ENCODE measurements around the gene GRIP1.

GRIP1 gene

DNA sequence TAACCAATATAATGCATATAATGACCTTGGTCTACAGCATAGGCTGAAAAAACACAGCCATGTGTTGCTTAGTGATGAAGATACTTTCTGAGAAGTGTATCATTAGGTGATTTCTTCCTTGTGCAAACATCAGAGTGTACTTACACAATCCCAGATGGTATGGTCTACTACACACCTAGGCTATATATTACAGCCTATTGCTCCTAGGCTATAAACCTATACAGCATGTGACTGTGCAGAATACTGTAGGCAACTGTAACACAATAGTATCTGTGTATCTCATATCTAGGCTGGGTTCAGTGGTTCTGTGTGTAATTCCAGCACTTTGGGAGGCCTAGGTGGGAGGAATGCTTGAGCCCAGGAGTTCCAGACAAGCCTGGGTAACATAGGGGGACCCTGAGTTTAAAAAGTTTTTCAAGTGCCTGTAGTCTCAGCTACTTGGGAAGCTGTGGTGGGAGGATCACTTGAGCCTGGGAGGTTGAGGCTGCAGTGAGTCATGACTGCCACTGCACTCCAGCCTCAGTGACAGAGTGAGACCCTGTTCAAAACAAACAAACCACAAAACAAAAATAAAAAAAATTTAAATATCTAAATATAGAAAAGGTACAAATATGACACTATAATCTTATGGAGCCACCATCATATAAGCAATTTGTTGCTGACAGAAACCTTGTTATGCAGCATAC is 66.6 kb downstream of the GRIP1 start:
- Mint-ChIP-seq H3K27me3 (ENCODE audit: low read depth) (no peaks in the 10 kb centered on the region), H3K4me3 (no peak overlapping the region), H3K36me3 (ENCODE audit: low read depth) (no peaks in the 10 kb centered on the region), H3K9me3 (no peaks in the 10 kb centered on the region), H3K4me1 (peaks cover 32% of the 10 kb centered on the region), H3K27ac (no peak overlapping the region)
- TF ChIP-seq, protein P1, sequence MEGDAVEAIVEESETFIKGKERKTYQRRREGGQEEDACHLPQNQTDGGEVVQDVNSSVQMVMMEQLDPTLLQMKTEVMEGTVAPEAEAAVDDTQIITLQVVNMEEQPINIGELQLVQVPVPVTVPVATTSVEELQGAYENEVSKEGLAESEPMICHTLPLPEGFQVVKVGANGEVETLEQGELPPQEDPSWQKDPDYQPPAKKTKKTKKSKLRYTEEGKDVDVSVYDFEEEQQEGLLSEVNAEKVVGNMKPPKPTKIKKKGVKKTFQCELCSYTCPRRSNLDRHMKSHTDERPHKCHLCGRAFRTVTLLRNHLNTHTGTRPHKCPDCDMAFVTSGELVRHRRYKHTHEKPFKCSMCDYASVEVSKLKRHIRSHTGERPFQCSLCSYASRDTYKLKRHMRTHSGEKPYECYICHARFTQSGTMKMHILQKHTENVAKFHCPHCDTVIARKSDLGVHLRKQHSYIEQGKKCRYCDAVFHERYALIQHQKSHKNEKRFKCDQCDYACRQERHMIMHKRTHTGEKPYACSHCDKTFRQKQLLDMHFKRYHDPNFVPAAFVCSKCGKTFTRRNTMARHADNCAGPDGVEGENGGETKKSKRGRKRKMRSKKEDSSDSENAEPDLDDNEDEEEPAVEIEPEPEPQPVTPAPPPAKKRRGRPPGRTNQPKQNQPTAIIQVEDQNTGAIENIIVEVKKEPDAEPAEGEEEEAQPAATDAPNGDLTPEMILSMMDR (IDR thresholded peaks at IDR 0.05; ENCODE audit: unreplicated experiment in 3 of 3) = no peak

DNA sequence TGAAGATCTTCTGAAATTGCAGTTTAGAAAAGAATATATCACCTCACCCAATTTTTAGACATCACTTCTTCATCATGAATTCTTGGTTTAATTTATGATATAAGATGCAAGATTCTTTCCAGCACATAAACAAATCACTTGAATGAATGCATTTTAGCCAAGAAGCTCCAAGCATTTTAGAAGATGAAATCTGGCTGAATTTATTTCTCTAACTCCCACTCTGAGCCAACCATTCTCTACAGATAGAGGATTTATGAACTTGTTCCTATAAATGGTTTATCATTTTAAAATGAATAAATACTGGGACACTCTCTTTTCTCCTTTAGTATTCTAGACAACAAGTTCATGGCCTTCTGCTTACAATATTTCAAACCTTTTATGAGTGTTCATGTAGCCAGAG is 71.7 kb downstream of the GRIP1 start:
- Mint-ChIP-seq H3K4me1 (peaks cover 36% of the 10 kb centered on the region), H3K4me3 (no peak overlapping the region), H3K27me3 (ENCODE audit: low read depth) (no peaks in the 10 kb centered on the region), H3K36me3 (ENCODE audit: low read depth) (no peaks in the 10 kb centered on the region), H3K9me3 (no peaks in the 10 kb centered on the region), H3K27ac (peak overlapping the region; percentile 63 to 79 (median 63))
- TF ChIP-seq, protein P1 (IDR thresholded peaks at IDR 0.05; ENCODE audit: unreplicated experiment in 3 of 3) = no peak

DNA sequence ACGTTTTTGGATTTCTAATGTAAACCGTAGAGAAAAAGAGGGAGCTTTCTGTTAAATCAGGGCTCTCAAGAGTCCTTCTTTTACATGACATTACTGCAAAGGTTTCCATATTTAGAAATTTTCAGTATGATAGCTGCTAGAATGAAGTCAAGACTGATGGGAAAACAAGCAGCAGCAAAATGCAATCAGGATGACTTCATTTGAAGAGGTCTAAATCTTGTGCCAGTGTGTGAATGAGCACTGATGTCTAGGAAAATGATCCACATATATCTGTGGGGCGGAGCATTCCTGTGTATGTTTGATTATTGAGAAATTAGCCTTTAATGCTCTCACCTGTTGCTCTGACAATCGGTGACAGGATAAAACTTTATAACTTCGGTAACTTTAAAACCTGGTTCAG is 73.6 kb downstream of the GRIP1 start:
- no peaks in the 10 kb centered on the region for H3K9me3 Mint-ChIP-seq

DNA sequence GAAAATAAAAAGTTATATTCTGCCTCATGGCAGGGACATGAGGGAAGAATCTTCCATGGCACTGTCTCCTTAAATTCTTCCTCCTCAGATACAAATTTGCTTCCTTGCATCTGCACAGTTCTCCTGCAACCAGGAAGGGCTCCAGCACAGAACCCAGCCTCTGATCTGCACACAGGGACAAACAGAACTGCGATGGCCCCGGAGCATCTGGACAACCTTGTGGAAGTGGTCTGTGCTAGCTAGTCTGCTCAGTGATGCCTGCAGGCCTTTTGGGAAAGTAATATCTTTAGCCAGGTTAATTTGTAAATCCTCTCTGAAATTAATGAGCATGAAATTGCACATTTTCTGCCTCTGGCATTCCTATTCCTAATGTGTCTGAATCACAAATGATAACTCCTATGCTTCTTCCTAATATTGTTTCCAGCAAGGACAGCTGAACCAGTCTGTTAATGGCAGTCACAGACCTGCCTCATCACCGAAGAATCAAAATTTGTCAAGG is 74.8 kb downstream of the GRIP1 start:
- TF ChIP-seq, protein P1 (IDR thresholded peaks at IDR 0.05; ENCODE audit: unreplicated experiment in 3 of 3) = no peak
- Mint-ChIP-seq H3K4me3 (no peak overlapping the region), H3K27me3 (ENCODE audit: low read depth) (no peaks in the 10 kb centered on the region), H3K27ac (peak overlapping the region; percentile 33 to 68 (median 59)), H3K4me1 (peaks cover 55% of the 10 kb centered on the region), H3K36me3 (ENCODE audit: low read depth) (no peaks in the 10 kb centered on the region), H3K9me3 (no peaks in the 10 kb centered on the region)

More for the DNA sequence above, 73.6 kb downstream of the GRIP1 start:
- TF ChIP-seq, protein P1 (IDR thresholded peaks at IDR 0.05; ENCODE audit: unreplicated experiment in 3 of 3) = no peak
- H3K27me3 Mint-ChIP-seq (ENCODE audit: low read depth) = no peaks in the 10 kb centered on the region
- H3K27ac Mint-ChIP-seq = peak overlapping the region in 2 of 3 experiments; percentile 13 to 41
- peaks cover 44% of the 10 kb centered on the region for H3K4me1 Mint-ChIP-seq
- no peaks in the 10 kb centered on the region for H3K36me3 Mint-ChIP-seq (ENCODE audit: low read depth)
- H3K4me3 Mint-ChIP-seq = no peak overlapping the region

DNA sequence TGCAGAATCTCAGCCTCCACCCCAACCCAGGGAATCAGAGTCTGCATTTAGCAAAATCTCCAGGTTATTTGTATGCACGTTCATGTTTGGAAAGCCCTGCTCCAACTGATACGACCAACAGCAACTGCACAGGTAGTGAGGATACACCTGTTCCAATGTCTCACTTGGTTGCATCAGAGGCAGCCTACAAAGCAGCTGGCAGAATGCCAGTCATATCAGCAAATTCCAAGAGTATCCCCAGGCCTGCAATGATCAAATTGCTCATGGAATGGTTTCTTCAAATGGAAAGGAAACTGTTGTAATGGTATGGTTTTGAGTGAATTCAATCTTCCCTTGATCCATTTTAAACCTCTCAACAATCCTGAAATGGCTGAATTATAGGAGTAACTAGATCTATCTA is 75.4 kb downstream of the GRIP1 start:
- no peaks in the 10 kb centered on the region for H3K9me3 Mint-ChIP-seq
- H3K27ac Mint-ChIP-seq = peak overlapping the region; percentile 50 to 68 (median 59)
- H3K4me1 Mint-ChIP-seq = peaks cover 61% of the 10 kb centered on the region
- no peaks in the 10 kb centered on the region for H3K27me3 Mint-ChIP-seq (ENCODE audit: low read depth)
- TF ChIP-seq, protein P1 (IDR thresholded peaks at IDR 0.05; ENCODE audit: unreplicated experiment in 3 of 3) = no peak
- H3K36me3 Mint-ChIP-seq (ENCODE audit: low read depth) = no peaks in the 10 kb centered on the region
- no peak overlapping the region for H3K4me3 Mint-ChIP-seq

Data from nephron (organoid).